Measurements from ENCODE around the gene LRRC59. TPM values are rescaled to one million over a fixed set of nuclear protein-coding genes. Genes with fewer than 3 reads are reported as not detected.

LRRC59 gene
- total RNA-seq, 2 experiments from 2014 or later = 45.1 to 51.5 TPM

- CTCF ChIA-PET = interaction anchor here (0.6 to 1.3 kb wide), 2 partner anchors 120 to 1220 kb away, joined by 3 read pairs; no protein-coding TSS in a partner anchor
- H3K36me3 ChIP-seq (ENCODE audit: insufficient read depth, low read length) = peaks cover 58% of the 10 kb centered on the region
- ATAC-seq (ENCODE audit: poor library complexity) (no peak), DNase-seq (no peak)
- H3K9me3 ChIP-seq (ENCODE audit: control insufficient read depth in 1 of 2, insufficient read depth in 1 of 2, low read length in 2 of 2) = no peaks in the 10 kb centered on the region
- Mint-ChIP-seq H3K4me3 (no peak overlapping the region), H3K27ac (no peak overlapping the region), H3K36me3 (ENCODE audit: low read depth) (peaks cover 52% of the 10 kb centered on the region), H3K4me1 (ENCODE audit: low read depth) (peaks cover 9% of the 10 kb centered on the region), H3K9me3 (no peaks in the 10 kb centered on the region), H3K27me3 (no peaks in the 10 kb centered on the region)
- POLR2A ChIA-PET = no interaction called here
- no peak overlapping the region for H3K4me3 ChIP-seq (ENCODE audit: low read length)
- H3K27ac ChIP-seq (ENCODE audit: low read depth in 1 of 2, low read length in 2 of 2) = no peak overlapping the region
- H3K27me3 ChIP-seq (ENCODE audit: control insufficient read depth in 1 of 2, insufficient read depth in 2 of 2, low read length in 2 of 2) = no peaks in the 10 kb centered on the region
- H3K4me1 ChIP-seq (ENCODE audit: insufficient read depth, low read length) = peaks cover 11% of the 10 kb centered on the region
- intact Hi-C loops (cut with DNase I, micrococcal nuclease) = no loop called here
- TF ChIP-seq CTCF (IDR thresholded peaks at IDR 0.05) = no peak
These were observed 38.2 kb downstream of the LRRC59 start for GRCh38 chr17:50359005-50359699.

GRCh38 chr17:50358177-50358576, 39.1 kb downstream of the LRRC59 start:
- peaks cover 11% of the 10 kb centered on the region for H3K4me1 ChIP-seq (ENCODE audit: insufficient read depth, low read length)
- Mint-ChIP-seq H3K36me3 (ENCODE audit: low read depth) (peaks cover 59% of the 10 kb centered on the region), H3K27me3 (no peaks in the 10 kb centered on the region), H3K4me3 (no peak overlapping the region), H3K27ac (no peak overlapping the region), H3K4me1 (ENCODE audit: low read depth) (peaks cover 9% of the 10 kb centered on the region), H3K9me3 (no peaks in the 10 kb centered on the region)
- TF ChIP-seq CTCF (IDR thresholded peaks at IDR 0.05) = no peak
- no peak overlapping the region for H3K27ac ChIP-seq (ENCODE audit: low read depth in 1 of 2, low read length in 2 of 2)
- no peak for DNase-seq
- no peak overlapping the region for H3K4me3 ChIP-seq (ENCODE audit: low read length)
- ATAC-seq (ENCODE audit: poor library complexity) = no peak
- intact Hi-C loops (cut with DNase I, micrococcal nuclease) = no loop called here
- H3K36me3 ChIP-seq (ENCODE audit: insufficient read depth, low read length) = peaks cover 61% of the 10 kb centered on the region
- CTCF ChIA-PET = interaction anchor here (0.6 kb wide), 1 partner anchor 1219 kb away, joined by 3 read pairs; no protein-coding TSS in a partner anchor
- H3K9me3 ChIP-seq (ENCODE audit: control insufficient read depth in 1 of 2, insufficient read depth in 1 of 2, low read length in 2 of 2) = no peaks in the 10 kb centered on the region
- POLR2A ChIA-PET = no interaction called here
- no peaks in the 10 kb centered on the region for H3K27me3 ChIP-seq (ENCODE audit: control insufficient read depth in 1 of 2, insufficient read depth in 2 of 2, low read length in 2 of 2)

GRCh38 chr17:50356892-50357510, 40.3 kb downstream of the LRRC59 start:
- no peak overlapping the region for H3K27ac Mint-ChIP-seq
- no peaks in the 10 kb centered on the region for H3K9me3 Mint-ChIP-seq
- Histone ChIP-seq H3K9me3 (ENCODE audit: control insufficient read depth in 1 of 2, insufficient read depth in 1 of 2, low read length in 2 of 2) (no peaks in the 10 kb centered on the region), H3K36me3 (ENCODE audit: insufficient read depth, low read length) (peaks cover 63% of the 10 kb centered on the region), H3K27ac (ENCODE audit: low read depth in 1 of 2, low read length in 2 of 2) (no peak overlapping the region), H3K4me3 (ENCODE audit: low read length) (no peak overlapping the region), H3K4me1 (ENCODE audit: insufficient read depth, low read length) (peaks cover 4% of the 10 kb centered on the region), H3K27me3 (ENCODE audit: control insufficient read depth in 1 of 2, insufficient read depth in 2 of 2, low read length in 2 of 2) (no peaks in the 10 kb centered on the region)
- TF ChIP-seq CTCF (IDR thresholded peaks at IDR 0.05) = no peak
- peaks cover 8% of the 10 kb centered on the region for H3K4me1 Mint-ChIP-seq (ENCODE audit: low read depth)
- DNase-seq (no peak), ATAC-seq (ENCODE audit: poor library complexity) (no peak)
- peaks cover 64% of the 10 kb centered on the region for H3K36me3 Mint-ChIP-seq (ENCODE audit: low read depth)
- no peak overlapping the region for H3K4me3 Mint-ChIP-seq
- ChIA-PET CTCF (no interaction called here), POLR2A (no interaction called here)
- H3K27me3 Mint-ChIP-seq = no peaks in the 10 kb centered on the region
- intact Hi-C loops (cut with DNase I, micrococcal nuclease) = no loop called here
